ENCODE results near the gene C11orf52. TPM values are rescaled to one million over a fixed set of nuclear protein-coding genes. Genes with fewer than 3 reads are reported as not detected.

Gene C11orf52
- total RNA-seq, 2 experiments from 2014 or later = not detected

DNA sequence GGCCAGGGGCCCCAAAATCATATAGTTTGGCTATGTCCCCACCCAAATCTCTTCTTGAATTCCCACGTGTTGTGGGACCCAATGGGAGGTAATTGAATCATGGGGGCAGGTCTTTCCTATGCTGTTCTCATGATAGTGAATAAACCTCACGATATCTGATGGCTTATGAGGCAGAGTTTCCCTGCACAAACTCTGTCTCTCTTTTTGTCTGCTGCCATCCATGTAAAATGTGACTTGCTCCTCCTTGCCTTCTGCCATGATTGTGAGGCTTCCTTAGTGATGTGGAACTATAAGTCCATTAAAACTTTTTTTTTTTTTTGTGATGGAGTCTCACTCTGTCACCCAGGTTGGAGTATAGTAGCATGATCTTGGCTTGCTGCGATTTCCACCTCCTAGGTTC is 32.9 kb downstream of the C11orf52 start:
- ChIA-PET POLR2A (no interaction called here), CTCF (no interaction called here)

GRCh38 chr11:111954154-111954553 is 35.4 kb downstream of the C11orf52 start:
- POLR2A ChIA-PET = no interaction called here
- CTCF ChIA-PET = no interaction called here

- ChIA-PET POLR2A (interaction anchor here (0.7 kb wide), 1 partner anchor 150 kb away, joined by 3 read pairs; no protein-coding TSS in a partner anchor), CTCF (no interaction called here)
These were observed 39.1 kb downstream of the C11orf52 start for GRCh38 chr11:111957663-111958444.

DNA sequence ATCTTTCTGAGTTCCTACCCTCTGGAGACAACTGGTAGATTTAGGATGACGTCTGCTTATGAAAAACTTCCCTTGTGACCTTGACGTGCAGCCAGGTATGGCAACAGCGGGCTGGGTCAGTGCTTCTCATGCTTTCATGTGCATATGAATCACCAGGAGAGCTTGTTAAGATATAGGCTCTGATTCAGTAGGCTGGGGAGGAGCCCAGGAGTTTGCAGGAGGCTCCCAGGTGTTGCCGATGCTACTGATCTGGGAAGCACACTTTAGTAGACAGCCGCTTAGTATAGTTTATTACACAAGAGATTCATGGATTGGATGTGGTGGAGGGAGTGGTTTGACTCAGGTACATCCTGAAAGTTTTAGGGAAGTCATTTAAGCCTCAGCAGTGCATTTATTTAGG is 42.2 kb downstream of the C11orf52 start:
- CTCF ChIA-PET = interaction anchor here (1.2 to 1.6 kb wide), 2 partner anchors 19 to 28 kb away, joined by 3 to 4 read pairs; no protein-coding TSS in a partner anchor
- POLR2A ChIA-PET = no interaction called here

DNA sequence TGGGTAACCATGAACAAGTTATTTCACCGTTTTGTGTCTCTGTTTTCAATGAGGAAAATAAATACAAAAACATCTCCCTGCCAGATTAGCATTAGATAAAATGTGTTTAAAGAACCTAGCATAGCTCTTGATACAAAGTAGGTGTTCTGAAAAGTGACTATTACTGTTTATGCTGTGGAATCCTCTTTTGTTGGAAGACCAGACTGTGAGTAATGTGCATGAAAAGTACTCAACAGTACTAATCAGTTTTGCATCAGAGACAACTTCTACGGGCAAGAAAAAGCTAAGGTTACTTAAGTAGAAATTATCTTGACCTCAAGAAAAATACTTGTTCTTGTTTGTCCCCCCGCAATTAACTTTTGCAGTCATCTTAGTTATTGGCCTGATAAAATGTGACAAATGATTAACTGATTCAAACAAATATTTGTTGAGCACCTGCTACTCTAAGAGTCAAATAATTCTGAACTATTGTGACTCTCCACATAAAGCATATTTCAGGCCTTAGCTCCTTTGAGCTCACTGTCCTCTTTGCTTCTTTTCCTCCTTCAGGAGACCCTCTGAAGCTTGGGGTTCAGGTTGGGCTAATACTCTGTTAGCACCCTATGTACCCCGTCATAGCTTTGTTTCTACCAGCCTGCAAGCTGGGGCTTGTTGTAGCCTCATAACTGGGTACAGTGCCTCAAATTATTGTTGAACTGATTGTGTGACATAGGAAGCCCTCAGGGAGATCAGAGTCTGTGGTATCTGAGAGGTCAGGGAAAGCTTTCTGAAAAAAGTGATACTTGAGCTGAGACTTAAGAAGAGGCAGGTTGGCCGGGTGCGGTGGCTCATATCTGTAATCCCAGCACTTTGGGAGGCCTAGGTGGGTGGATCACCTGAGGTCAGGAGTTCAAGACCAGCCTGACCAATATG is 42.9 kb downstream of the C11orf52 start:
- ChIA-PET POLR2A (no interaction called here), CTCF (interaction anchor here (1.2 to 1.6 kb wide), 2 partner anchors 20 to 29 kb away, joined by 3 to 4 read pairs; no protein-coding TSS in a partner anchor)

DNA sequence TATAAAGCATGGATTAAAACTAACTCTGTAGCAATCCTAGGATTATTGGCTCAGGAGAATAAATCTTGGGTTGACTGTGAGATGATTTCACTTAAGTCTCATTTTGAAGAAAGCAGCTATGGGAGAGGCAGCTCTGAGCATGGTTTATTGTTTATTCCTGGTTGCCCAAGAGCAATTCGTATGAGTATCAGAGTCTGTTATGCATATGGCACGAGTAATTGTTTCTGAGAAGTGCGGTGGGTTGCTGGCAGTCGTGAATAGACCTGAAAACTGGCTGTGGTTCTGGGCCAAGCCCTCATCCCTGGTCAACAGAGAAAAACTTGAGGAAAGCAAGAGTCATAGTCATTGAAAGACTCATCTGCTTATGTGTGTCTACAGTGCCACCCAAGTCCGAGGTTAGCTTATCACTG is 45.2 kb downstream of the C11orf52 start:
- ChIA-PET POLR2A (no interaction called here), CTCF (interaction anchor here (0.6 kb wide), 1 partner anchor 9 kb away, joined by 3 read pairs; no protein-coding TSS in a partner anchor)

GRCh38 chr11:111966678-111967077 is 48.0 kb downstream of the C11orf52 start:
- ChIA-PET POLR2A (no interaction called here), CTCF (interaction anchor here (1.1 kb wide), 1 partner anchor 13 kb away, joined by 3 read pairs; no protein-coding TSS in a partner anchor)

GRCh38 chr11:111967649-111968048 is 48.9 kb downstream of the C11orf52 start:
- ChIA-PET POLR2A (no interaction called here), CTCF (no interaction called here)

GRCh38 chr11:111969344-111969743 is 50.6 kb downstream of the C11orf52 start:
- ChIA-PET POLR2A (no interaction called here), CTCF (no interaction called here)

DNA sequence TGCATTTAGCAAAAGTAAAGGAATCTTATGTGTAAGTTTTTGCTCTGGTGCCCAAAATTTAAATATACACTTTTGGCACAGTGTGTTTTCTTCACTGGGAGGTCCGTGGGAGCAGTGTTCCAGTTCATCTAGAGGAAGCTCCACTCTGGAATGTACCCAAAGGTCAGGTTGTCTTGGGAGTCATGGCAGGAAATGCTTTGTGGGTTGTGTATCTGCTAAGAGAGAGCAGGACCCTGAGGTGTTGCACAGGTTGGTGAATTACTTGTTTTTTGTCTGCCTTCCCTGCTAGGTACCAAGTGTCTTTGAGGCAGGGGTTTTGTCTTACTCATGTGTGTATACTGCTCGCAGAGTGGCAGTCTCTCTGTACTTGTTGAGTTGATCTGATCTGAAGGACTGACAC is 55.7 kb downstream of the C11orf52 start:
- ChIA-PET POLR2A (no interaction called here), CTCF (interaction anchor here (1.6 kb wide), 1 partner anchor 35 kb away, joined by 4 read pairs; no protein-coding TSS in a partner anchor)

- POLR2A ChIA-PET = no interaction called here
- CTCF ChIA-PET = no interaction called here
These were observed 56.5 kb downstream of the C11orf52 start for GRCh38 chr11:111975076-111975806.

DNA sequence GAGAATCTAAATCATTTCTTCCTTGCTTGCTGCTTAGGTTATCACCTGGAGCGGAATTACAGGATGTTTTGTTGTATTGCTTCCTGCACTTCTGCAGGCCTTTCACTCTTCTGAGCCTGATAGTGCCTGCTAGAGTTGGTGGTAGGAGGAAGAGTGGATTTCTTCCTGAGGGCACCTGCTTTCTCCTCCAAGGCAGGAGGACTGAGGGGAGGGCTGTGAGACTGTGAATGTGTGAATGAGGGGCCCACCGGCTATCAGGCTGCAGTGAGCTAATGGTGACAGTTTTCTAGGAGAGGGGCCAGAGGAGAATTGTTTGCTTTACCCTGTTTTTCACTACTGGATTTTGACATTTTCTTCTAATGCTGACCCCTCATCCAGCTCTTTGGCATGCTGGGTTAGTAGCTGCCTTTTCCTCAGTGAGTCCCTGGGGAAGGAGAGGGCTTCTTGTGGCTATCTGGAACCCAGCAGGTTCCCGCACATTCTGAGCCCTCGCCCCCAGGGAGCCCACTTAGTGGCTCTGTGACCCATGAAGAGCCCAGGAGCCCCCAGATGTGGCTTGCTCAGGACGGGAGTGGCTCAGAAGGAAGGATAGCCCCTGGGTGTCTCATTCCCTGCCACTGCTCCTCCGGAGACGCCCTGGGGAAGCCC is 57.5 kb downstream of the C11orf52 start:
- CTCF ChIA-PET = no interaction called here
- POLR2A ChIA-PET = no interaction called here

Other genes with a start within 250 kb of the C11orf52 start
- 10 to 100 TPM; 60.7 to 61.5 TPM for gene PPP2R1B, start 152.5 kb upstream of the C11orf52 start, total RNA-seq
- gene ALG9, start 47.3 kb upstream of the C11orf52 start, total RNA-seq = 10 to 100 TPM; 38.7 to 40.9 TPM
- gene FDXACB1, start 39.7 kb upstream of the C11orf52 start, total RNA-seq = 10 to 100 TPM; 11.8 to 11.9 TPM
- 10 to 100 TPM; 36.9 to 41.4 TPM for gene CFAP68, start 39.4 kb upstream of the C11orf52 start, total RNA-seq
- not detected for gene CRYAB, start 7.1 kb upstream of the C11orf52 start, total RNA-seq
- gene HSPB2, start 6.2 kb upstream of the C11orf52 start, total RNA-seq = not detected
- gene DIXDC1, start 18.4 kb downstream of the C11orf52 start, total RNA-seq = 10 to 100 TPM; 17.0 to 17.4 TPM
- 10 to 100 TPM; 69.0 to 72.0 TPM for gene DLAT, start 106.5 kb downstream of the C11orf52 start, total RNA-seq
- gene PIH1D2, start 155.1 kb downstream of the C11orf52 start, total RNA-seq = under 1 TPM; 0.40 to 0.74 TPM
- 10 to 100 TPM; 21.3 to 23.8 TPM for gene NKAPD1, start 155.4 kb downstream of the C11orf52 start, total RNA-seq
- 10 to 100 TPM; 66.6 to 69.4 TPM for gene TIMM8B, start 167.8 kb downstream of the C11orf52 start, total RNA-seq
- 100 to 1,000 TPM; 109 to 123 TPM for gene SDHD, start 168.0 kb downstream of the C11orf52 start, total RNA-seq
- gene IL18, start 245.2 kb downstream of the C11orf52 start, total RNA-seq = not detected
- gene TEX12, start 248.5 kb downstream of the C11orf52 start, total RNA-seq = not detected

Data from activated CD8-positive, alpha-beta memory T cell treated with anti-CD3 and anti-CD28 coated beads for 36 hours (primary cell).